ENCODE data around the gene CNTNAP2.

The CNTNAP2 gene

GRCh38 chr7:147196481-147196880 is 1079.9 kb downstream of the CNTNAP2 start:
- no peak for DNase-seq (ENCODE audit: low read depth in 4 of 4, low spot score in 1 of 4)

- no peak for DNase-seq (ENCODE audit: low read depth in 4 of 4, low spot score in 1 of 4)
These were observed 1080.4 kb downstream of the CNTNAP2 start for GRCh38 chr7:147197006-147197405.

- DNase-seq (ENCODE audit: low read depth in 4 of 4, low spot score in 1 of 4): no peak
These were observed 1083.3 kb downstream of the CNTNAP2 start for GRCh38 chr7:147199868-147200267.

- DNase-seq (ENCODE audit: low read depth in 4 of 4, low spot score in 1 of 4): no peak
These were observed 1091.4 kb downstream of the CNTNAP2 start for GRCh38 chr7:147207988-147208387.

- no peak for DNase-seq (ENCODE audit: low read depth in 4 of 4, low spot score in 1 of 4)
These were observed 1114.7 kb downstream of the CNTNAP2 start for GRCh38 chr7:147231275-147231674.

- DNase-seq (ENCODE audit: low read depth in 4 of 4, low spot score in 1 of 4): no peak
These were observed 1119.2 kb downstream of the CNTNAP2 start for GRCh38 chr7:147235645-147236382.

- no peak for DNase-seq (ENCODE audit: low read depth in 4 of 4, low spot score in 1 of 4)
These were observed 1123.9 kb downstream of the CNTNAP2 start for GRCh38 chr7:147240468-147240867.

GRCh38 chr7:147245274-147245673 is 1128.7 kb downstream of the CNTNAP2 start:
- DNase-seq (ENCODE audit: low read depth in 4 of 4, low spot score in 1 of 4): no peak

GRCh38 chr7:147249956-147250355 is 1133.4 kb downstream of the CNTNAP2 start:
- DNase-seq (ENCODE audit: low read depth in 4 of 4, low spot score in 1 of 4): no peak

- no peak for DNase-seq (ENCODE audit: low read depth in 4 of 4, low spot score in 1 of 4)
These were observed 1135.2 kb downstream of the CNTNAP2 start for GRCh38 chr7:147251751-147252325.

GRCh38 chr7:147261693-147262092 is 1145.1 kb downstream of the CNTNAP2 start:
- DNase-seq (ENCODE audit: low read depth in 4 of 4, low spot score in 1 of 4): no peak

- DNase-seq (ENCODE audit: low read depth in 4 of 4, low spot score in 1 of 4): no peak
These were observed 1148.9 kb downstream of the CNTNAP2 start for GRCh38 chr7:147265528-147265927.

GRCh38 chr7:147276106-147276505 is 1159.5 kb downstream of the CNTNAP2 start:
- no peak for DNase-seq (ENCODE audit: low read depth in 4 of 4, low spot score in 1 of 4)

GRCh38 chr7:147276783-147277370 is 1160.3 kb downstream of the CNTNAP2 start:
- DNase-seq (ENCODE audit: low read depth in 4 of 4, low spot score in 1 of 4): no peak

- DNase-seq (ENCODE audit: low read depth in 4 of 4, low spot score in 1 of 4): no peak
These were observed 1162.9 kb downstream of the CNTNAP2 start for GRCh38 chr7:147279514-147279913.

GRCh38 chr7:147279964-147280374 is 1163.4 kb downstream of the CNTNAP2 start:
- no peak for DNase-seq (ENCODE audit: low read depth in 4 of 4, low spot score in 1 of 4)

- no peak for DNase-seq (ENCODE audit: low read depth in 4 of 4, low spot score in 1 of 4)
These were observed 1165.6 kb downstream of the CNTNAP2 start for GRCh38 chr7:147282204-147282603.

GRCh38 chr7:147296201-147296600 is 1179.6 kb downstream of the CNTNAP2 start:
- no peak for DNase-seq (ENCODE audit: low read depth in 4 of 4, low spot score in 1 of 4)

- no peak for DNase-seq (ENCODE audit: low read depth in 4 of 4, low spot score in 1 of 4)
These were observed 1180.4 kb downstream of the CNTNAP2 start for GRCh38 chr7:147296986-147297385.

GRCh38 chr7:147298611-147299043 is 1182.0 kb downstream of the CNTNAP2 start:
- no peak for DNase-seq (ENCODE audit: low read depth in 4 of 4, low spot score in 1 of 4)

- no peak for DNase-seq (ENCODE audit: low read depth in 4 of 4, low spot score in 1 of 4)
These were observed 1183.7 kb downstream of the CNTNAP2 start for GRCh38 chr7:147300293-147300692.

- DNase-seq (ENCODE audit: low read depth in 4 of 4, low spot score in 1 of 4): no peak
These were observed 1187.8 kb downstream of the CNTNAP2 start for GRCh38 chr7:147304376-147304775.

Data from stimulated activated CD4-positive, alpha-beta T cell treated with anti-CD3 and anti-CD28 coated beads, Interleukin-1b, Interleukin-23, amount 100 ng/mL, for 24 hours (primary cell).